Measurements from ENCODE around the gene PHPT1. TPM values are rescaled to one million over a fixed set of nuclear protein-coding genes. Genes with fewer than 3 reads are reported as not detected.

The PHPT1 gene
- total and polyA plus RNA-seq, 7 donors: 39.0 to 144 (median 73.1) TPM

- H3K4me3 ChIP-seq: no peak overlapping the region
- no peaks in the 10 kb centered on the region for H3K9me3 ChIP-seq
- no peak for DNase-seq
- H3K36me3 ChIP-seq: peaks cover 14 to 85% (median 52%) of the 10 kb centered on the region in 4 donors
- no peak for TF ChIP-seq POLR2A (IDR thresholded peaks at IDR 0.05)
- TF ChIP-seq EP300 (IDR thresholded peaks at IDR 0.05): no peak
- no peak for TF ChIP-seq CTCF (IDR thresholded peaks at IDR 0.05)
- TF ChIP-seq POLR2AphosphoS5 (IDR thresholded peaks at IDR 0.05): no peak
- 91 to 93% methylated on average over 24 of the region's 24 CpGs for WGBS, 2 donors
- peaks cover 0 to 4% (median 4%) of the 10 kb centered on the region in 4 donors for H3K4me1 ChIP-seq
- H3K27me3 ChIP-seq: no peaks in the 10 kb centered on the region
- no peak overlapping the region for H3K27ac ChIP-seq
- intact Hi-C loops (cut with DNase I): no loop called here
These were observed 22.3 kb upstream of the PHPT1 start for GRCh38 chr9:136826703-136827582.

- no peak for DNase-seq
- Histone ChIP-seq H3K36me3 (peaks cover 14 to 95% (median 57%) of the 10 kb centered on the region in 4 donors), H3K4me3 (no peak overlapping the region), H3K4me1 (no peaks in the 10 kb centered on the region), H3K27ac (no peak overlapping the region), H3K27me3 (no peaks in the 10 kb centered on the region), H3K9me3 (no peaks in the 10 kb centered on the region)
- TF ChIP-seq EP300 (IDR thresholded peaks at IDR 0.05): no peak
- no peak for TF ChIP-seq CTCF (IDR thresholded peaks at IDR 0.05)
- TF ChIP-seq POLR2A (IDR thresholded peaks at IDR 0.05): no peak
- TF ChIP-seq POLR2AphosphoS5 (IDR thresholded peaks at IDR 0.05): no peak
- WGBS, 2 donors: 94 to 95% methylated on average over 14 of the region's 14 CpGs
- intact Hi-C loops (cut with DNase I): no loop called here
These were observed 21.3 kb upstream of the PHPT1 start for GRCh38 chr9:136827794-136828473.

- TF ChIP-seq POLR2A (IDR thresholded peaks at IDR 0.05) (no peak), CTCF (IDR thresholded peaks at IDR 0.05) (no peak), POLR2AphosphoS5 (IDR thresholded peaks at IDR 0.05) (no peak), EP300 (IDR thresholded peaks at IDR 0.05) (no peak)
- Histone ChIP-seq H3K27ac (no peak overlapping the region), H3K27me3 (no peaks in the 10 kb centered on the region), H3K4me3 (no peak overlapping the region), H3K36me3 (peaks cover 14 to 91% (median 57%) of the 10 kb centered on the region in 4 donors), H3K9me3 (no peaks in the 10 kb centered on the region), H3K4me1 (no peaks in the 10 kb centered on the region)
- intact Hi-C loops (cut with DNase I): no loop called here
- WGBS, 2 donors: 95% methylated on average over 31 of the region's 31 CpGs
- DNase-seq: no peak
These were observed 20.6 kb upstream of the PHPT1 start for GRCh38 chr9:136828474-136829140.

- Histone ChIP-seq H3K27ac (no peak overlapping the region), H3K36me3 (peaks cover 14 to 85% (median 53%) of the 10 kb centered on the region in 4 donors), H3K9me3 (no peaks in the 10 kb centered on the region), H3K4me1 (no peaks in the 10 kb centered on the region), H3K27me3 (no peaks in the 10 kb centered on the region), H3K4me3 (no peak overlapping the region)
- TF ChIP-seq POLR2A (IDR thresholded peaks at IDR 0.05): no peak
- no peak for TF ChIP-seq EP300 (IDR thresholded peaks at IDR 0.05)
- TF ChIP-seq CTCF (IDR thresholded peaks at IDR 0.05): no peak
- TF ChIP-seq POLR2AphosphoS5 (IDR thresholded peaks at IDR 0.05): no peak
- intact Hi-C loops (cut with DNase I): no loop called here
- 94% methylated on average over 14 of the region's 14 CpGs for WGBS, 2 donors
- no peak for DNase-seq
These were observed 19.8 kb upstream of the PHPT1 start for GRCh38 chr9:136829412-136829811.

All from sigmoid colon (tissue), 7 donors.